HG03571 (cell line): ENCODE results near the gene ADM.

Source experiments
- ATAC-seq: cut with Tn5 transposase; IDR thresholded peaks from one replicate; pipeline ENCODE4 v1.9.1; 2021; ENCODE audit not compliant: unreplicated experiment

The ADM gene

GRCh38 chr11:10309163-10310093, 4.6 kb downstream of the ADM start:
- no peak for ATAC-seq

- no peak for ATAC-seq
Measured at GRCh38 chr11:10310301-10310841, 5.5 kb downstream of the ADM start.

GRCh38 chr11:10311802-10312201, 6.9 kb downstream of the ADM start:
- ATAC-seq = no peak

GRCh38 chr11:10314199-10315072, 9.6 kb downstream of the ADM start:
- peak; percentile 85 for ATAC-seq

GRCh38 chr11:10315083-10315482, 10.2 kb downstream of the ADM start:
- ATAC-seq = no peak

- no peak for ATAC-seq
Measured at GRCh38 chr11:10317151-10317755, 12.4 kb downstream of the ADM start.

- no peak for ATAC-seq
Measured at GRCh38 chr11:10317776-10318526, 13.1 kb downstream of the ADM start.

- ATAC-seq = no peak
Measured at GRCh38 chr11:10318527-10318802, 13.6 kb downstream of the ADM start.

GRCh38 chr11:10319702-10320558, 15.1 kb downstream of the ADM start:
- ATAC-seq = no peak

GRCh38 chr11:10320736-10321465, 16.0 kb downstream of the ADM start:
- ATAC-seq = no peak

- ATAC-seq = no peak
Measured at GRCh38 chr11:10322401-10322800, 17.5 kb downstream of the ADM start.

GRCh38 chr11:10322830-10323792, 18.2 kb downstream of the ADM start:
- no peak for ATAC-seq

- ATAC-seq = no peak
Measured at GRCh38 chr11:10323793-10324170, 18.9 kb downstream of the ADM start.

GRCh38 chr11:10324474-10324873, 19.6 kb downstream of the ADM start:
- no peak for ATAC-seq

- no peak for ATAC-seq
Measured at GRCh38 chr11:10325277-10326011, 20.6 kb downstream of the ADM start.

GRCh38 chr11:10326012-10326964, 21.4 kb downstream of the ADM start:
- ATAC-seq = no peak
